RWPE1 (cell line): ENCODE data around the gene PIH1D1.

Experiments
- CTCF ChIA-PET: fragments of 350-600 bp; sonication (Branson Sonifier 250); formaldehyde crosslinking; extraction: SDS; loops from one replicate; lab custom pipeline; 2021; lab: Yijun Ruan, JAX
- POLR2A ChIA-PET: fragments of 400-600 bp; formaldehyde crosslinking; extraction: SDS; loops from one replicate; lab custom pipeline; 2020; ENCODE audit warnings: antibody characterized with exemption; ENCODE audit not compliant: low non-redundant PET; lab: Yijun Ruan, JAX
- DNase-seq: peaks from one replicate; pipeline ENCODE4 v3.0.0; 2012; ENCODE audit warnings: low spot score
- H3K27ac ChIP-seq: fragments of 450-650 bp; 2 replicates; pipeline ENCODE4 v1.5.1; 2017
- CTCF ChIP-seq: fragments of 450-650 bp; conservative IDR thresholded peaks from 2 replicates; pipeline ENCODE4 v1.5.1; 2017; ENCODE audit warnings: low read depth, mild to moderate bottlenecking

The PIH1D1 gene

GRCh38 chr19:49408816-49409440 is 42.7 kb downstream of the PIH1D1 start:
- no peak for TF ChIP-seq CTCF
- ChIA-PET CTCF (no interaction called here), POLR2A (no interaction called here)
- H3K27ac ChIP-seq = no peak overlapping the region
- no peak for DNase-seq

- no peak overlapping the region for H3K27ac ChIP-seq
- DNase-seq = no peak
- POLR2A ChIA-PET = interaction anchor here (0.6 kb wide), 1 partner anchor 45 kb away, joined by 4 read pairs; no protein-coding TSS in a partner anchor
- no peak for TF ChIP-seq CTCF
- CTCF ChIA-PET = no interaction called here
Observed at GRCh38 chr19:49407482-49408015, 44.1 kb downstream of the PIH1D1 start.

GRCh38 chr19:49407079-49407478 is 44.5 kb downstream of the PIH1D1 start:
- TF ChIP-seq CTCF = no peak
- ChIA-PET CTCF (interaction anchor here (0.7 kb wide), 1 partner anchor 19 kb away, joined by 3 read pairs; the partner anchor contains the start of gene KASH5), POLR2A (interaction anchor here (0.6 kb wide), 2 partner anchors 22 to 45 kb away, joined by 4 read pairs; no protein-coding TSS in a partner anchor)
- H3K27ac ChIP-seq = no peak overlapping the region
- DNase-seq = no peak

- ChIA-PET CTCF (interaction anchor here (0.7 kb wide), 1 partner anchor 12 kb away, joined by 3 read pairs; no protein-coding TSS in a partner anchor), POLR2A (no interaction called here)
- no peak for TF ChIP-seq CTCF
- DNase-seq = no peak
- H3K27ac ChIP-seq = peak overlapping the region; percentile 39
Observed at GRCh38 chr19:49403404-49404187, 48.0 kb downstream of the PIH1D1 start.

- DNase-seq = no peak
- no peak overlapping the region for H3K27ac ChIP-seq
- no peak for TF ChIP-seq CTCF
- CTCF ChIA-PET = no interaction called here
- POLR2A ChIA-PET = no interaction called here
Observed at GRCh38 chr19:49400029-49400428, 51.6 kb downstream of the PIH1D1 start.

- POLR2A ChIA-PET = interaction anchor here (0.5 kb wide), 1 partner anchor 28 kb away, joined by 3 read pairs; no protein-coding TSS in a partner anchor
- CTCF ChIA-PET = no interaction called here
- no peak for TF ChIP-seq CTCF
- H3K27ac ChIP-seq = no peak overlapping the region
- no peak for DNase-seq
Observed at GRCh38 chr19:49398931-49399330, 52.7 kb downstream of the PIH1D1 start.
